Caco-2 (cell line): Measurements from ENCODE around the gene KRTAP10-8. TPM values are rescaled to one million over a fixed set of nuclear protein-coding genes. Genes with fewer than 3 reads are reported as not detected.
"Not testable (repeated sequence)": the region's sequence is repeated elsewhere in the genome, so short reads cannot be mapped to it uniquely, and the experiment has no call there.

Experiments used
- BruUV-seq: library from RNA; stranded (reverse); fragments of 400-500 nt; replicated peaks from 2 replicates; lab custom pipeline; 2021; lab: Mats Ljungman, UMichigan
- CTCF ChIA-PET: fragments of 300-600 bp; sonication (Branson Sonifier 250); formaldehyde crosslinking; loops from one replicate; lab custom pipeline; 2022; ENCODE audit warnings: antibody characterized with exemption; lab: Charles Lee
- POLR2A ChIA-PET: fragments of 300-600 bp; sonication (Branson Sonifier 250); formaldehyde crosslinking; loops from one replicate; lab custom pipeline; 2022; ENCODE audit warnings: antibody characterized with exemption; lab: Charles Lee
- DNase-seq, 2 experiments: peaks; one replicate each; pipeline versions ENCODE4 v3.0.0 to v3.0.0-alpha.2; 2020 to 2022
- H3K27me3 ChIP-seq: replicated peaks from 2 replicates; pipeline ENCODE4 v1.6.0; 2011; ENCODE audit warnings: low read length; ENCODE audit not compliant: control insufficient read depth, insufficient read depth
- H3K36me3 ChIP-seq: 2 replicates; pipeline ENCODE4 v1.5.1; 2011; ENCODE audit warnings: low read length; ENCODE audit not compliant: control insufficient read depth, insufficient read depth
- H3K4me1 ChIP-seq: fragments of 250-450 bp; sonication (Bioruptor Pico); 2 replicates; pipeline ENCODE4 v1.5.1; 2020; ENCODE audit warnings: mild to moderate bottlenecking
- H3K4me3 ChIP-seq: 2 replicates; pipeline ENCODE4 v1.5.1; 2011; ENCODE audit warnings: low read depth, mild to moderate bottlenecking, control low read depth, low read length
- H3K9me3 ChIP-seq: fragments of 250-450 bp; sonication (Bioruptor Pico); 2 replicates; pipeline ENCODE4 v1.5.1; 2020; ENCODE audit warnings: mild to moderate bottlenecking, moderate library complexity
- H3K27ac Mint-ChIP-seq: one replicate; pipeline ENCODE4 v1.8.0; 2022; ENCODE audit warnings: mixed read lengths; ENCODE audit not compliant: unreplicated experiment
- H3K27me3 Mint-ChIP-seq: one replicate; pipeline ENCODE4 v1.8.0; 2022; ENCODE audit warnings: mixed read lengths; ENCODE audit not compliant: insufficient read depth, unreplicated experiment
- H3K36me3 Mint-ChIP-seq: one replicate; pipeline ENCODE4 v1.8.0; 2022; ENCODE audit warnings: mild to moderate bottlenecking, mixed read lengths; ENCODE audit not compliant: insufficient read depth, unreplicated experiment
- H3K4me1 Mint-ChIP-seq: one replicate; pipeline ENCODE4 v1.8.0; 2022; ENCODE audit warnings: low read depth, mixed read lengths; ENCODE audit not compliant: unreplicated experiment
- H3K4me3 Mint-ChIP-seq: one replicate; pipeline ENCODE4 v1.8.0; 2022; ENCODE audit warnings: mild to moderate bottlenecking, moderate library complexity, mixed read lengths; ENCODE audit not compliant: unreplicated experiment
- H3K9me3 Mint-ChIP-seq: one replicate; pipeline ENCODE4 v1.8.0; 2022; ENCODE audit warnings: mixed read lengths; ENCODE audit not compliant: unreplicated experiment
- intact Hi-C: fragments of 100-400 bp; cut with micrococcal nuclease; formaldehyde crosslinking; loops from one replicate; pipeline ENCODE4 v1.10.0; 2022; ENCODE audit not compliant: unreplicated experiment
- total RNA-seq: library from RNA; stranded (reverse); gene quantifications from 2 replicates; pipeline ENCODE4 v1.2.3, GENCODE V29; 2022
- TF ChIP-seq, protein P1 (sequence below), 2 experiments: fragments of 200-600 bp in 1 of 2; IDR thresholded peaks; 1 replicate in 1 of 2; 2 replicates in 1 of 2; pipeline versions ENCODE4 v1.5.1 to v1.8.0; 2011 to 2022; ENCODE audit warnings: antibody characterized with exemption in 1 of 2, control low read depth in 1 of 2, inconsistent platforms in 1 of 2, low read depth in 1 of 2, low read length in 1 of 2, mild to moderate bottlenecking in 1 of 2, moderate library complexity in 1 of 2; ENCODE audit not compliant: insufficient read depth in 1 of 2, severe bottlenecking in 1 of 2, unreplicated experiment in 1 of 2

The KRTAP10-8 gene
- total RNA-seq, 1 experiment from 2014 or later: not detected

DNA sequence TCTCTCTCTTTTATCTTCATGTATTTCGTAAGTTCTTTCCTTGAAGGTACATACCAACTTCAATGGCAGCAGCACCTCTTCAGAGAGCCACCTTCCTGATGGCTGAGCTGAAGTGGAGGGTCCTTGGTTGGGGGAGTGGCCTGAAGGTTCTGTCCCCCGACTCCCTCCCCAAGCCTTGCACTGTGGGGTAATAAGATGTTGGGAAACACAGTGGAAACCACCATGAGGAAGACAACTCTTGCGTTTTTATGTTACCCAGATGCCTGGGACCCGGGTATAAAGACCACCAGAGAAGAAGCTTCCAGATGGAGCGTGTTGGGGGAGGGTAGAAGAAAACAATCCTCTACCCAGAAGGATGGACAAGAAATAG lies 46.6 kb downstream of the KRTAP10-8 start:
- peaks cover 5% of the 10 kb centered on the region; the same call in 1 of the 2 replicates for H3K9me3 ChIP-seq
- H3K36me3 Mint-ChIP-seq: no peaks in the 10 kb centered on the region
- H3K4me3 Mint-ChIP-seq: no peak overlapping the region
- TF ChIP-seq, protein P1, sequence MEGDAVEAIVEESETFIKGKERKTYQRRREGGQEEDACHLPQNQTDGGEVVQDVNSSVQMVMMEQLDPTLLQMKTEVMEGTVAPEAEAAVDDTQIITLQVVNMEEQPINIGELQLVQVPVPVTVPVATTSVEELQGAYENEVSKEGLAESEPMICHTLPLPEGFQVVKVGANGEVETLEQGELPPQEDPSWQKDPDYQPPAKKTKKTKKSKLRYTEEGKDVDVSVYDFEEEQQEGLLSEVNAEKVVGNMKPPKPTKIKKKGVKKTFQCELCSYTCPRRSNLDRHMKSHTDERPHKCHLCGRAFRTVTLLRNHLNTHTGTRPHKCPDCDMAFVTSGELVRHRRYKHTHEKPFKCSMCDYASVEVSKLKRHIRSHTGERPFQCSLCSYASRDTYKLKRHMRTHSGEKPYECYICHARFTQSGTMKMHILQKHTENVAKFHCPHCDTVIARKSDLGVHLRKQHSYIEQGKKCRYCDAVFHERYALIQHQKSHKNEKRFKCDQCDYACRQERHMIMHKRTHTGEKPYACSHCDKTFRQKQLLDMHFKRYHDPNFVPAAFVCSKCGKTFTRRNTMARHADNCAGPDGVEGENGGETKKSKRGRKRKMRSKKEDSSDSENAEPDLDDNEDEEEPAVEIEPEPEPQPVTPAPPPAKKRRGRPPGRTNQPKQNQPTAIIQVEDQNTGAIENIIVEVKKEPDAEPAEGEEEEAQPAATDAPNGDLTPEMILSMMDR (IDR thresholded peaks at IDR 0.05; ENCODE audit: insufficient read depth in 1 of 2, low read depth in 1 of 2, low read length in 1 of 2, severe bottlenecking in 1 of 2, unreplicated experiment in 1 of 2): no peak
- no peaks in the 10 kb centered on the region for H3K4me1 ChIP-seq
- ChIA-PET POLR2A (no interaction called here), CTCF (no interaction called here)
- no TSS peak for BruUV-seq
- no peak overlapping the region for H3K27ac Mint-ChIP-seq
- DNase-seq: no peak
- H3K36me3 ChIP-seq: no peaks in the 10 kb centered on the region
- intact Hi-C loops: no loop called here
- peaks cover 7% of the 10 kb centered on the region for H3K27me3 Mint-ChIP-seq
- no peaks in the 10 kb centered on the region for H3K4me1 Mint-ChIP-seq
- no peaks in the 10 kb centered on the region for H3K27me3 ChIP-seq
- no peak overlapping the region for H3K4me3 ChIP-seq
- H3K9me3 Mint-ChIP-seq: peaks cover 18% of the 10 kb centered on the region

DNA sequence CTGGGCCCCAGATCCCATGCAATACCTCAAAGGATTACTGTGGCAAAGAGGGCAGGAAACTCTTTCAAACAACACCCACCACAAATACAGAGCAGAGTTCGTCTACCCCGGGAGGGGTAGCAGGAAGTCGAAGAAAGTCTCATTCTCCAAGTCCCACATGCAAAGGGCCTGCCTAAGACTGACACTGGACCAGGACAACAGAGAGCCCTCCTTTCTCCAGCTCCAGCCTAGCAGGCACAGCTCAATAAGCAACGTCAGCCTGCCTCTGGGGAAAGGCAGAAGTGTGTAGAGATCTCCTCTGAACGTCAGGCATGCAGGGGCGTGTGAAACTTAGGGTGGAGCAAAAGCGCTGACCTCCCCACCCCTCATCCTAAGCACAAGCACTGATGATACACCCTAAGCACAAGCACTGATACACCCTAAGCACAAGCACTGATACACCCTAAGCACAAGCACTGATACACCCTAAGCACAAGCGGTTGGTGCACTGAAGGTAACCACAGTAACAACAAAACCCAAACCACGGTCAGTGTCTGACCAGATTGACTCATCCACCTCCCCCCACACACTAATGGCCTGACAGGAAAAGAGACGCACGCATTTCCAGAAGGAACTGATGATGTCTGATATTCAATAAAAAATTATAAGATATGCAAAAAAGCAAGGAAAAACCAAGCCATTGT lies 47.2 kb downstream of the KRTAP10-8 start:
- Mint-ChIP-seq H3K4me1 (no peaks in the 10 kb centered on the region), H3K9me3 (peaks cover 18% of the 10 kb centered on the region), H3K27ac (no peak overlapping the region), H3K4me3 (no peak overlapping the region), H3K36me3 (no peaks in the 10 kb centered on the region), H3K27me3 (peaks cover 7% of the 10 kb centered on the region)
- TF ChIP-seq, protein P1 (IDR thresholded peaks at IDR 0.05; ENCODE audit: insufficient read depth in 1 of 2, low read depth in 1 of 2, low read length in 1 of 2, severe bottlenecking in 1 of 2, unreplicated experiment in 1 of 2): no peak
- ChIA-PET CTCF (no interaction called here), POLR2A (no interaction called here)
- no peak for DNase-seq
- peaks cover 5% of the 10 kb centered on the region; the same call in 1 of the 2 replicates for H3K9me3 ChIP-seq
- H3K36me3 ChIP-seq: no peaks in the 10 kb centered on the region
- H3K27me3 ChIP-seq: no peaks in the 10 kb centered on the region
- no TSS peak for BruUV-seq
- intact Hi-C loops: no loop called here
- H3K4me3 ChIP-seq: no peak overlapping the region
- no peaks in the 10 kb centered on the region for H3K4me1 ChIP-seq

DNA sequence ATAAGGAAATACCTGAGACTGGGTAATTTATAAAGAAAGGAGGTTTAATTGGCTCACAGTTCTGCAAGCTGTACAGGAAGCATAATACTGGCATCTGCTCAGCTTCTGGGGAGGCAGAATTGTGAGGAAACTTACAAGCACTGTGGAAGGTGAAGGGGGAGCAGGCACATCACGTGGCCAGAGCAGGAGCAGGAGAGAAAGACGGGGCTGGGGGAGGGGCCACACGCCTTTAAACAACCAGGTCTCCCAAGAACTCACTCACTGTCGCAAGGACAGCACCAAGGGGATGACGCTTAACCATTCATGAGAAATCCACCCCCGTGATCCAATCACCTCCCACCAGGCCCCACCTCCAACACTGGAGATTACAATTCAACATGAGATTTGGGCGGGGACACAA lies 49.7 kb downstream of the KRTAP10-8 start:
- H3K36me3 Mint-ChIP-seq, H3K9me3 ChIP-seq, H3K27ac Mint-ChIP-seq, BruUV-seq, H3K4me1 ChIP-seq, H3K27me3 Mint-ChIP-seq, H3K4me1 Mint-ChIP-seq, H3K27me3 ChIP-seq, POLR2A ChIA-PET, H3K36me3 ChIP-seq, intact Hi-C loops, H3K4me3 Mint-ChIP-seq, H3K4me3 ChIP-seq, CTCF ChIA-PET, DNase-seq: not testable (repeated sequence)
- H3K9me3 Mint-ChIP-seq: peaks cover 18% of the 10 kb centered on the region

Other genes with a start within 250 kb of the KRTAP10-8 start
- gene LRRC3, start 156.6 kb upstream of the KRTAP10-8 start, total RNA-seq: 4.5 and 4.7 TPM in 2 replicates
- gene KRTAP10-1, start 71.9 kb upstream of the KRTAP10-8 start, total RNA-seq: not detected in 2 replicates
- not detected in 2 replicates for gene KRTAP10-2, start 60.6 kb upstream of the KRTAP10-8 start, total RNA-seq
- gene KRTAP10-3, start 53.3 kb upstream of the KRTAP10-8 start, total RNA-seq: not detected in 2 replicates
- gene KRTAP10-4, start 38.4 kb upstream of the KRTAP10-8 start, total RNA-seq: not detected in 2 replicates
- gene KRTAP10-5, start 31.5 kb upstream of the KRTAP10-8 start, total RNA-seq: not detected in 2 replicates
- gene KRTAP10-6, start 19.6 kb upstream of the KRTAP10-8 start, total RNA-seq: not detected in 2 replicates
- not detected in 2 replicates for gene KRTAP10-7, start 11.5 kb upstream of the KRTAP10-8 start, total RNA-seq
- gene KRTAP10-9, start 15.0 kb downstream of the KRTAP10-8 start, total RNA-seq: not detected in 2 replicates
- not detected in 2 replicates for gene KRTAP10-10, start 25.3 kb downstream of the KRTAP10-8 start, total RNA-seq
- not detected in 2 replicates for gene KRTAP10-11, start 34.3 kb downstream of the KRTAP10-8 start, total RNA-seq
- gene KRTAP12-4, start 42.6 kb downstream of the KRTAP10-8 start, total RNA-seq: not detected in 2 replicates
- gene KRTAP12-3, start 45.9 kb downstream of the KRTAP10-8 start, total RNA-seq: not detected in 2 replicates
- not detected in 2 replicates for gene KRTAP12-2, start 54.8 kb downstream of the KRTAP10-8 start, total RNA-seq
- not detected in 2 replicates for gene KRTAP12-1, start 70.1 kb downstream of the KRTAP10-8 start, total RNA-seq
- not detected in 2 replicates for gene KRTAP10-12, start 85.1 kb downstream of the KRTAP10-8 start, total RNA-seq
- 0.12 and 0.32 TPM in 2 replicates for gene TSPEAR, start 99.5 kb downstream of the KRTAP10-8 start, total RNA-seq
- gene UBE2G2, start 189.7 kb downstream of the KRTAP10-8 start, total RNA-seq: 91.3 and 103 TPM in 2 replicates
- gene SUMO3, start 206.0 kb downstream of the KRTAP10-8 start, total RNA-seq: 110 and 118 TPM in 2 replicates